K562 (cell line): Measurements from ENCODE around the gene PRMT3. TPM values are rescaled to one million over a fixed set of nuclear protein-coding genes. Genes with fewer than 3 reads are reported as not detected.

Source experiments
- BACH1 ChIP-seq: fragments of 200-800 bp; sonication (Bioruptor generic); IDR thresholded peaks from 2 replicates; pipeline ENCODE4 v1.6.1; 2016; ENCODE audit warnings: missing genetic modification characterization, missing compliant biosample characterization
- CREB1 ChIP-seq, 2 experiments: sonication (generic) in 1 of 2; formaldehyde crosslinking in 1 of 2; IDR thresholded peaks; 2 replicates each; pipeline versions ENCODE4 v1.6.1 to v1.8.0; 2012 to 2022; ENCODE audit warnings: inconsistent platforms in 1 of 2, mild to moderate bottlenecking in 1 of 2, missing genetic modification reagents in 1 of 2, moderate library complexity in 1 of 2
- GABPB2 ChIP-seq: fragments of 250-450 bp; sonication (Bioruptor Pico); conservative IDR thresholded peaks from 2 replicates; pipeline ENCODE4 v1.5.1; 2021; ENCODE audit warnings: mild to moderate bottlenecking
- GTF2F1 ChIP-seq: IDR thresholded peaks from 2 replicates; pipeline ENCODE4 v1.6.1; 2011; ENCODE audit warnings: low read depth, low read length, improper control_type of control experiment
- PRDM10 ChIP-seq: fragments of 450-650 bp; IDR thresholded peaks from 2 replicates; pipeline ENCODE4 v1.6.1; 2018; ENCODE audit not compliant: partially characterized antibody
- TEAD1 ChIP-seq, 2 experiments: fragments of 450-650 bp in 1 of 2; sonication (generic) in 1 of 2; formaldehyde crosslinking; IDR thresholded peaks; 2 replicates each; pipeline versions ENCODE4 v1.4.0 to v1.8.0; 2020 to 2022; ENCODE audit warnings: mild to moderate bottlenecking in 2 of 2, missing genetic modification reagents in 1 of 2
- ZFPM2 ChIP-seq: fragments of 250-450 bp; sonication (Bioruptor Pico); IDR thresholded peaks from 2 replicates; pipeline ENCODE4 v1.5.1; 2022; ENCODE audit warnings: mild to moderate bottlenecking
- ZNF184 ChIP-seq: sonication (generic); formaldehyde crosslinking; IDR thresholded peaks from 2 replicates; pipeline ENCODE4 v1.5.0; 2020; ENCODE audit warnings: missing genetic modification reagents
- ZNF79 ChIP-seq: fragments of 250-450 bp; sonication (Bioruptor Pico); IDR thresholded peaks from 2 replicates; pipeline ENCODE4 v1.4.0; 2020; ENCODE audit warnings: low read depth, mild to moderate bottlenecking, moderate library complexity
- polyA plus RNA-seq, 8 experiments: library from polyadenylated mRNA; depleted of rRNA in 4 of 8; stranded (reverse) in 5 of 8; unstranded in 3 of 8; fragments of >200 nt; fragmentation: Nextera tagmentation in 2 of 8; fragmentation: Illumina TruSeq in 1 of 8; extraction: Ambion mirVana in 2 of 8; extraction: Trizol in 1 of 8; gene quantifications; 2 replicates each; pipeline versions ENCODE4 v1.2.1 to v1.2.3, GENCODE V29; 2011 to 2014; ENCODE audit warnings: inconsistent platforms in 1 of 8, missing spikeins in 1 of 8
- total RNA-seq, 7 experiments: library from RNA; depleted of rRNA in 6 of 7; stranded (reverse); fragments of >200 nt in 6 of 7; fragmentation: Illumina TruSeq in 2 of 7; extraction: Trizol in 2 of 7; gene quantifications; 2 replicates each; pipeline versions ENCODE4 v1.2.1 to v1.2.3, GENCODE V29; 2011 to 2021; ENCODE audit warnings: low replicate concordance in 1 of 7
- TF ChIP-seq, protein P1 (sequence below): fragments of 450-650 bp; IDR thresholded peaks from 2 replicates; pipeline ENCODE4 v1.6.1; 2016; ENCODE audit warnings: low read depth
- TF ChIP-seq, protein P2 (sequence below): fragments of 450-650 bp; formaldehyde crosslinking; IDR thresholded peaks from 2 replicates; pipeline ENCODE4 v1.4.0; 2022; ENCODE audit warnings: mild to moderate bottlenecking, moderate library complexity
- TF ChIP-seq, protein P3 (sequence below): IDR thresholded peaks from 2 replicates; pipeline ENCODE4 v1.6.1; 2016; ENCODE audit warnings: missing genetic modification characterization, missing compliant biosample characterization

PRMT3 gene
- total and polyA plus RNA-seq, 9 of the 15 experiments (the other 6 are each of a cell fraction or from before 2014, with no cell fraction given) = 24.0 to 62.1 (median 44.7) TPM

GRCh38 chr11:20518323-20518834 lies 130.9 kb downstream of the PRMT3 start (continued):
- TF ChIP-seq, protein P1, sequence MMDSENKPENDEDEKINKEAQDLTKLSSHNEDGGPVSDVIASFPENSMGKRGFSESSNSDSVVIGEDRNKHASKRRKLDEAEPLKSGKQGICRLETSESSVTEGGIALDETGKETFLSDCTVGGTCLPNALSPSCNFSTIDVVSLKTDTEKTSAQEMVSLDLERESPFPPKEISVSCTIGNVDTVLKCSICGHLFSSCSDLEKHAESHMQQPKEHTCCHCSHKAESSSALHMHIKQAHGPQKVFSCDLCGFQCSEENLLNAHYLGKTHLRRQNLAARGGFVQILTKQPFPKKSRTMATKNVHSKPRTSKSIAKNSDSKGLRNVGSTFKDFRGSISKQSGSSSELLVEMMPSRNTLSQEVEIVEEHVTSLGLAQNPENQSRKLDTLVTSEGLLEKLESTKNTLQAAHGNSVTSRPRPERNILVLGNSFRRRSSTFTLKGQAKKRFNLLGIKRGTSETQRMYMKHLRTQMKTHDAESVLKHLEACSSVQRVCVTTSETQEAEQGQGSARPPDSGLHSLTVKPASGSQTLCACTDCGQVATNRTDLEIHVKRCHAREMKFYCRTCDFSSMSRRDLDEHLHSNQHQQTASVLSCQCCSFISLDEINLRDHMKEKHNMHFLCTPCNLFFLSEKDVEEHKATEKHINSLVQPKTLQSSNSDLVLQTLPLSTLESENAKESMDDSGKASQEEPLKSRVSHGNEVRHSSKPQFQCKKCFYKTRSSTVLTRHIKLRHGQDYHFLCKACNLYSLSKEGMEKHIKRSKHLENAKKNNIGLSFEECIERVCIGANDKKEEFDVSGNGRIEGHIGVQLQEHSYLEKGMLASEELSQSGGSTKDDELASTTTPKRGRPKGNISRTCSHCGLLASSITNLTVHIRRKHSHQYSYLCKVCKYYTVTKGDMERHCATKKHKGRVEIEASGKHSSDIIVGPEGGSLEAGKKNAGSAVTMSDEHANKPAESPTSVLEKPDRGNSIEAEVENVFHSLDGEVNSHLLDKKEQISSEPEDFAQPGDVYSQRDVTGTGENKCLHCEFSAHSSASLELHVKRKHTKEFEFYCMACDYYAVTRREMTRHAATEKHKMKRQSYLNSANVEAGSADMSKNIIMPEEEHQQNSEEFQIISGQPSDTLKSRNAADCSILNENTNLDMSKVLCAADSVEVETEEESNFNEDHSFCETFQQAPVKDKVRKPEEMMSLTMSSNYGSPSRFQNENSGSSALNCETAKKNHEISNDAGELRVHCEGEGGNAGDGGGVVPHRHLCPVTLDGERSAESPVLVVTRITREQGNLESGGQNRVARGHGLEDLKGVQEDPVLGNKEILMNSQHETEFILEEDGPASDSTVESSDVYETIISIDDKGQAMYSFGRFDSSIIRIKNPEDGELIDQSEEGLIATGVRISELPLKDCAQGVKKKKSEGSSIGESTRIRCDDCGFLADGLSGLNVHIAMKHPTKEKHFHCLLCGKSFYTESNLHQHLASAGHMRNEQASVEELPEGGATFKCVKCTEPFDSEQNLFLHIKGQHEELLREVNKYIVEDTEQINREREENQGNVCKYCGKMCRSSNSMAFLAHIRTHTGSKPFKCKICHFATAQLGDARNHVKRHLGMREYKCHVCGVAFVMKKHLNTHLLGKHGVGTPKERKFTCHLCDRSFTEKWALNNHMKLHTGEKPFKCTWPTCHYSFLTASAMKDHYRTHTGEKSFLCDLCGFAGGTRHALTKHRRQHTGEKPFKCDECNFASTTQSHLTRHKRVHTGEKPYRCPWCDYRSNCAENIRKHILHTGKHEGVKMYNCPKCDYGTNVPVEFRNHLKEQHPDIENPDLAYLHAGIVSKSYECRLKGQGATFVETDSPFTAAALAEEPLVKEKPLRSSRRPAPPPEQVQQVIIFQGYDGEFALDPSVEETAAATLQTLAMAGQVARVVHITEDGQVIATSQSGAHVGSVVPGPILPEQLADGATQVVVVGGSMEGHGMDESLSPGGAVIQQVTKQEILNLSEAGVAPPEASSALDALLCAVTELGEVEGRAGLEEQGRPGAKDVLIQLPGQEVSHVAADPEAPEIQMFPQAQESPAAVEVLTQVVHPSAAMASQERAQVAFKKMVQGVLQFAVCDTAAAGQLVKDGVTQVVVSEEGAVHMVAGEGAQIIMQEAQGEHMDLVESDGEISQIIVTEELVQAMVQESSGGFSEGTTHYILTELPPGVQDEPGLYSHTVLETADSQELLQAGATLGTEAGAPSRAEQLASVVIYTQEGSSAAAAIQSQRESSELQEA = no peak
- TF ChIP-seq ZNF79 (CRISPR knock-in tag) (no peak), CREB1 (IDR thresholded peaks at IDR 0.05) (no peak), CREB1 (CRISPR knock-in tag; IDR thresholded peaks at IDR 0.05) (no peak), ZNF184 (CRISPR knock-in tag) (no peak), ZFPM2 (CRISPR knock-in tag) (no peak), GTF2F1 (no peak), BACH1 (tag) (no peak), GABPB2 (no peak), PRDM10 (no peak), TEAD1 (CRISPR knock-in tag; IDR thresholded peaks at IDR 0.05) (no peak)
- TF ChIP-seq, protein P2, sequence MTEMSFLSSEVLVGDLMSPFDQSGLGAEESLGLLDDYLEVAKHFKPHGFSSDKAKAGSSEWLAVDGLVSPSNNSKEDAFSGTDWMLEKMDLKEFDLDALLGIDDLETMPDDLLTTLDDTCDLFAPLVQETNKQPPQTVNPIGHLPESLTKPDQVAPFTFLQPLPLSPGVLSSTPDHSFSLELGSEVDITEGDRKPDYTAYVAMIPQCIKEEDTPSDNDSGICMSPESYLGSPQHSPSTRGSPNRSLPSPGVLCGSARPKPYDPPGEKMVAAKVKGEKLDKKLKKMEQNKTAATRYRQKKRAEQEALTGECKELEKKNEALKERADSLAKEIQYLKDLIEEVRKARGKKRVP (CRISPR knock-in tag) = no peak
- TF ChIP-seq, protein P3, sequence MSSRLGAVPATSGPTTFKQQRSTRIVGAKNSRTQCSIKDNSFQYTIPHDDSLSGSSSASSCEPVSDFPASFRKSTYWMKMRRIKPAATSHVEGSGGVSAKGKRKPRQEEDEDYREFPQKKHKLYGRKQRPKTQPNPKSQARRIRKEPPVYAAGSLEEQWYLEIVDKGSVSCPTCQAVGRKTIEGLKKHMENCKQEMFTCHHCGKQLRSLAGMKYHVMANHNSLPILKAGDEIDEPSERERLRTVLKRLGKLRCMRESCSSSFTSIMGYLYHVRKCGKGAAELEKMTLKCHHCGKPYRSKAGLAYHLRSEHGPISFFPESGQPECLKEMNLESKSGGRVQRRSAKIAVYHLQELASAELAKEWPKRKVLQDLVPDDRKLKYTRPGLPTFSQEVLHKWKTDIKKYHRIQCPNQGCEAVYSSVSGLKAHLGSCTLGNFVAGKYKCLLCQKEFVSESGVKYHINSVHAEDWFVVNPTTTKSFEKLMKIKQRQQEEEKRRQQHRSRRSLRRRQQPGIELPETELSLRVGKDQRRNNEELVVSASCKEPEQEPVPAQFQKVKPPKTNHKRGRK = no peak
